GM18870 (cell line): ENCODE results near the gene NLGN1.
A peak's percentile ranks its signal among the peaks of the same experiment; 100 is the strongest.
"Not testable (repeated sequence)": the region's sequence is repeated elsewhere in the genome, so short reads cannot be mapped to it uniquely, and the experiment has no call there.

Source experiments
- ATAC-seq: cut with Tn5 transposase; IDR thresholded peaks from one replicate; pipeline ENCODE4 v1.9.1; 2021; ENCODE audit warnings: moderate library complexity; ENCODE audit not compliant: unreplicated experiment

NLGN1 gene

GRCh38 chr3:173429076-173429475 is 31.5 kb downstream of the NLGN1 start:
- ATAC-seq, result no peak

DNA sequence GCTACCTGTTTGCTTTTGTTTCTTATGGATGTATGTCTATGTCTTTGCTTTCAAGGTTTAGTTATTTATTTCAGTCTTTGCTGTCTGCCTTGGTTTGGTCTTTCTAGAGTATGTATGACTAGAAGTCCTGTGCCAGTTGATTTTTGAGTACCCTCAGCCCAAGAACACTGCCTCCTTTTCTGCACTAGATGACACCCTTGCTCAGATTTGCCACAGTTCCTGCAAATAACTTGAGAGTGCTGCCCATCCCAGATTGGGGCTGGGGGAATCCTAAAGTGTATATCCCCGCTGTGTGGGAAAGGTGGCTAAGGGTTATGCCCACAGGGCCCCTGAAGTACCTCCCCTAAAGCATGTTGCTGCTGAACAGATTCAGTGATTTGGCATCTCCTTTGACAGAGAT is 32.0 kb downstream of the NLGN1 start:
- no peak for ATAC-seq

DNA sequence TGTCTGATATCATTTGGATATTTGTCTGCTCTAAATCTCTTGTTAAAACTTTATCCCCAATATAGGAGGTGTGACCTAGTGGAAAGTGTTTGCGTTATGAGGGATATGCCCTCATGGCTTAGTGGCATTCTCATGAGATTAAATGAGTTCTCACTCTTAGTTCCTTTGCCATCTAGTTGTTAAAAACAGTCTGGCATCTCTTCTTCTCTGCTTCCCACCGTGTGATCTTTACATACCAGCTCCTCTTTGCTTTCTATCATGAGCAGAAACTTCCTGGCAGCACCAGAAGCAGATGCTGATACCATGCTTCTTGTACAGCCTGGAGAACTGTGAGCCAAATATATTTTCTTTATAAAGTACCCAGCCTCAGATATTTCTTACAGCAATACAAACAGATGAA is 33.0 kb downstream of the NLGN1 start:
- ATAC-seq, result no peak

DNA sequence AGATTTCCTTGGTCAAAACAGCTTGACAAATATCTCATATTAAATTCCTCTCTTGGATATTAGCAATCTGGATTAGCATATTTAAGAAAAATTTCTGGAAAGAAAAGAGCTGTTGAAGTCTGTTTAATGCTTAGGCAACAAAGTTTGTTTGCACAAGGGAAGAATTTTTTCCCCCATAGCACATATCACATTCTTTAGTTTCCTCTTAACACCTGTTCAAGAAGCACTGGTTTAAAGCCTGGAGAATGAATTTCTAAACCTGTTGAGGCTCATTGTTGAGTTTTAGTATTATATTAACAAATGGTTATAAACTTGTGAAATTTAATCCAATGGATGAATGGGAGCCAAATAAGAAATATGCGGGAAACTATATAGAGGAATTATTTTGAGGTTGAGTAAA is 41.5 kb downstream of the NLGN1 start:
- ATAC-seq, result no peak

GRCh38 chr3:173440514-173440913 is 43.0 kb downstream of the NLGN1 start:
- no peak for ATAC-seq

GRCh38 chr3:173451561-173451960 is 54.0 kb downstream of the NLGN1 start:
- not testable (repeated sequence) for ATAC-seq

DNA sequence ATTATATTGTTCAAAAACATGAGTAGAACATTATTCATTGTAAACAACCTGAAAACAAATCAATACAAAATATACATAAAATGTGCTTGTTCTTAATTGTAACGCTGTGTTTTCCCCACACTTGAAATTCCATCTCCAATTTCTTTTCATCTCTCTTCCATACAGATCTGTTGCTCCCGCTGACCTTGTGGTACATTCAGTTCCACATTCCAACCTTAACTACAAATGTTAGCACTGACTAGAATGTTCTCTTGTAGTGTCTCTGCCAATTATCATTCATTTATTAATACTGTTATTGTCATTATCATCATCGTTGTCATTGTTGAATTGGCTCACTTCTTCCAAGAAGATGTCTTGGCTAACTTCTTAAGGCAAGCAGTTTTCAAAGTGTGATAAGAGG is 65.7 kb downstream of the NLGN1 start:
- ATAC-seq, result no peak

DNA sequence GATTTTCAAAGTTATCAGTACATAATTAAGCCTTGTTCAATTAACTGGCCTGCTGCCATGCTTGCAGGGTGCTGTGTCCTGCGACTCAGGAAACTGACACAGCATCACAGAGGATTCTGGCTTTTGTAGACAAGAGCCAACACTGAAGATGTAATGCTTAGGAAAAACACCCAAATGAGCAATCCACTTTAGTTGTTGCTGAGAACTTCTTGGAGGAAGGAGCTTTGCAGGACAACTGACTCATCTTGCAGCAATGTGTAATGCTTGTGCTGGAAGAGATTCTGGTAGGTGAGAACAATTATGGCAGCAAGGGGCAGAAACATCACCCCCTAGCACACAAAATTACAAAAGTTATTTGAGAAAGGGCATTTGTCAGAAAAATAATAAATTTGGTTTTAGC is 67.6 kb downstream of the NLGN1 start:
- no peak for ATAC-seq

DNA sequence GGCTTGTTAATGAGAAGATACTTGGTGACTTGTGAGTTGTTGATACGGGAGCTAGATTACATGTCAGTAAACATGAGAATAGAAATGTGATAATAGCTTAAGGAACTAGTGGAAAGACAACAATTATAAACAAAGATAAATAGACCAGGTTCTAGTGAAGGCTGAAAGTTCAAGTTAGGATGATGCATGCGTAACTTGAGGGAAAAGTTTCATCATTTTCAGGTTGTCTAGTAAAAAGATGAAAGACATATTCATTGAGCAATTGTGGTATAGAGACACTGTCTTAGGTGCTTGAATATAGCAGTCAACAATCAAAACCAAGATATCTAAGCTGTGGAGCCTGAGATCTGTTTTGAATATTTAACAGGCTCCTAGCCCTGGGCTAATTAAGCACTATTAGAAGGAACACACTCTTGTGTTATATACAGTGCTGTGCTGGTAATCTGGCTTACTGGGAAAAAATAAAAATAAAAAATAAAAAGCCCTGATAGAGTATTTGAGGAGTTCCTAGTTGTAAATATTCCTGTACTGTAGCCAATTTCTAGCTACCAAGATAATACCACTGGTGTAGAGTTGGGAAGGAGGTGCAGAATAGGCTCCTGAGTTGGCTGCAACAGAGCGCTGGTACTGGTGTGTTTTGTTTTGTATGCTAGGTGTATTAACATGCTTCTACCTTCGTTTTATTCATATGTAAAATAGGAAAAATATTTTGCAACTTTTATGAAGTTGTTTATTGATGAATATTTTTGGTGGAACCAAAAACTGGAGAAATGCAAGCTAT is 68.5 kb downstream of the NLGN1 start:
- no peak for ATAC-seq

- ATAC-seq, result no peak
These were observed 70.0 kb downstream of the NLGN1 start for GRCh38 chr3:173467501-173467900.

GRCh38 chr3:173473237-173473636 is 75.7 kb downstream of the NLGN1 start:
- no peak for ATAC-seq

DNA sequence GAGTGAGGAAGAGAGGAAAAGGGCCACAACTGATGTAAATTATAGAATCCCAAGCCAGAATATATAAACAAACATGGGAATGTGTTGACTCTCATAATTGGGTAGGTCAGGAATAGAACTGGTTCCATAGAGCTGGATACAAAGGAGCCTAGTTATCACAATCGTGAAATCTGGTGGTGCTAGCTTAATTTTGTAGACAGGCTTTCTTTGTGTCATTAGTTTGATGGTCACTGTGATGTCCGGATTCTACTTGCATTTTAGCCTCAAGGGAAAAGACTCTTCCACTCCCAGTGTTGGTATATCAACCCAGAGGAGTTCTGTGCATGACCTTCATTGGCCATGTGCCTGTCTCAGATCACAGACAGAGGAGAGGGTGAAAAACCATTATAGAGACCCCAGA is 81.8 kb downstream of the NLGN1 start:
- no peak for ATAC-seq

- no peak for ATAC-seq
These were observed 104.5 kb downstream of the NLGN1 start for GRCh38 chr3:173501931-173502489.

DNA sequence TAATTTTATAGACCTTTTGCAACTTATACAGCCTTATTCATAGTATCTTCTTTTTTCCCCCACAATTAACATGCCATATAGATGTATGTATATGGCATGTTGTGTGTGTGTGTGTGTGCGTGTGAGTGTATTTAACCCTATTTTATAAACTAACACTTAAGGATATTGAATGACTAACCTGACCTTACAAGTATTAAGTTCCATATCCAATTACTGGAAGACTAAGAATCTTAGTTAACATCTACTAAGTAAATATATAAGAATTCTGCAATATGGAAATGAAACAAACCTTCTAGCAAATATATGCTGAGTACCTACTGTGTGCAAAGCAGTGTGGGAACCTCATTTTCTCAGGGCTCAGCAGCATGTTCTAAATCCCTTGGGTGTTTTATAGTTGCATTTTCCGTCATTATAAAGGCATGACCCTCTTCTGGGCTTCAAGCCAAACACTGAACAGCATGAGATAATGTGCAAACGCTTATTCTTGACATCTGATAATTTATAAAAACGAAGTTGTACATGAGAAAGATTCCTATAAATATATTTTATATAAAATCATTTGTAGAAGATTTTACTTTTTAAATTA is 105.5 kb downstream of the NLGN1 start:
- no peak for ATAC-seq

- ATAC-seq, result no peak
These were observed 113.0 kb downstream of the NLGN1 start for GRCh38 chr3:173510565-173510964.

DNA sequence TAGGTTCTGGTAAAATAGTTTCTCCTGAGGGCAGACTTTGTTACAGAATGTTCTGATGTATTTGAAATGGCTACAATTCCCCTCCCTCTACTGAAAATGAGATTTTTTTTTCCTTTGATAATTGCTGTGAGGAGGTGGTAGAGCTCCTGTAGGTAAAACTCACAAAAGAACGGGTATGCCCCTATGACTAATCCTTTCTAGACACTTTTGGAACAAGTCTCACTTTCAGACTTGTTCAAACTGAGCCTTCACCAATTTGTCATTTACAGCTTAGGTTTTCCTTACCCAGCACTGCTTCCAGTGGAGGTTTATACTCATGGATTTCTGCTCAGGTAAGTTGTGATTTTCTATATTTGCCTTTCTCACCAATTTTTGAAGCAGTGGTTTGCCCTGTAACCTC is 115.6 kb downstream of the NLGN1 start:
- peak; percentile 91 for ATAC-seq

GRCh38 chr3:173529062-173529711 is 131.6 kb downstream of the NLGN1 start:
- ATAC-seq, result peak; percentile 96

DNA sequence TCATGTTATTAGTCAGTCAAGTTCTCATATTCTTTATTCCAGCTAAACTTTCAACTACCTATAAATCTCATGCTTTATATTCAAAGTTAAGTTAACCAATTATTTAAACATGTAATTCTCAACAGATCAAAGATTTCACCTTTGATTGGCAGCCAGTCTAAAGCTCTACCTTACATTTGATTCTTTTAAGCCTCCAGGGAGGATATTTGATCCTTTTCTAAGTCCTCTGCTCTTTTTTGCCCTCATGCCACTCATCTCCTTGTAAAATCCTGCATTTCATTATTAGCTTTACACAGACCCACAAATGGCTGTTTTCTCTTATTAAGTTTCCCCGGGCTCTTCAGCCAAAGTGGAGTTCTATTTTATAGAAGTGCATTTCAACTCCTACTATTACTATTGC is 134.1 kb downstream of the NLGN1 start:
- ATAC-seq, result no peak

- ATAC-seq, result no peak
These were observed 140.9 kb downstream of the NLGN1 start for GRCh38 chr3:173538410-173538809.

GRCh38 chr3:173545590-173545989 is 148.0 kb downstream of the NLGN1 start:
- not testable (repeated sequence) for ATAC-seq

DNA sequence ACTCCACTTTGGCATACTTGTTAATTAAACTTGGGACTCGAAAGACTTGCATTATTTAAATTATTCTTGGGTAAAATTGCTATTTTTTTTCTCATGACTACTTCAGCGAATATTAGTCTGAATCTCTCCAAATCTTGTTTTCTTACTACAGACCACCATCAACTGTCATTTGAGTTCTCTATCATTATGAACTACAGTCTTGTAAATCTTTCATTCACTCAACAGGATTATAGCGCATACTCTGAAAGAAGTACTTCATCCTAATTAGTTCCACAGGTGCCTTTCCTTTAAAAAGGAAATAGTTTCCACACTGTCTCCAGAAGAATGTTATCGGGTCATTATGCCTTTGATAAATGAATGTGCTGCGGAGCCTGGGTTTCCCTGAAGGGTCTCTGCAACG is 149.5 kb downstream of the NLGN1 start:
- no peak for ATAC-seq

GRCh38 chr3:173548261-173548660 is 150.7 kb downstream of the NLGN1 start:
- ATAC-seq, result peak; percentile 73
